Measurements from ENCODE around the gene CTDSPL2. TPM values are rescaled to one million over a fixed set of nuclear protein-coding genes. Genes with fewer than 3 reads are reported as not detected.

Gene CTDSPL2
- total RNA-seq, result 28.0 and 33.5 TPM in 2 replicates

GRCh38 chr15:44426975-44427755 lies at the start of gene CTDSPL2:
Gene CTDSPL2 (plus strand): TSS chr15:44427629. CDS start chr15:44459015, 31,386 bp downstream.

GRCh38 chr15:44536962-44537734 lies 109.7 kb downstream of the CTDSPL2 start, which contains the start of gene EIF3J:
Gene EIF3J (plus strand): TSS chr15:44537147. CDS start chr15:44537195, 48 bp downstream.

Other genes with a start within 250 kb of the CTDSPL2 start
- 1.7 and 1.8 TPM in 2 replicates for gene FRMD5, start 232.4 kb upstream of the CTDSPL2 start, total RNA-seq
- 65.2 and 81.2 TPM in 2 replicates for gene GOLM2, start 138.9 kb upstream of the CTDSPL2 start, total RNA-seq
- gene EIF3J, start 109.5 kb downstream of the CTDSPL2 start, total RNA-seq, result 21.3 and 31.1 TPM in 2 replicates
- gene SPG11, start 236.0 kb downstream of the CTDSPL2 start, total RNA-seq, result 36.5 and 61.7 TPM in 2 replicates

Measured in myometrial cell (primary cell).